Ovary (tissue), 3 donors: ENCODE results near the gene RTP3.

Source experiments
- CTCF ChIP-seq, 3 donors: fragments of 450-650 bp in 2 of 3; fragments of 200-600 bp in 1 of 3; IDR thresholded peaks; one replicate each; pipeline versions ENCODE4 v1.5.1 to v1.8.0; 2016 to 2022; ENCODE audit warnings: antibody characterized with exemption in 3 of 3, mild to moderate bottlenecking in 1 of 3
- EP300 ChIP-seq: sonication (generic); formaldehyde crosslinking; IDR thresholded peaks from one replicate; pipeline ENCODE4 v1.6.1; 2017; ENCODE audit warnings: antibody characterized with exemption
- POLR2A ChIP-seq: fragments of 450-650 bp; IDR thresholded peaks from one replicate; pipeline ENCODE4 v1.6.1; 2017; ENCODE audit warnings: antibody characterized with exemption, mild to moderate bottlenecking, moderate library complexity
- donor health status: DM: no; HTN: no; CAD: no.

GRCh38 chr3:46490338-46491084, 7.3 kb upstream of the RTP3 start:
- no peak for TF ChIP-seq POLR2A
- TF ChIP-seq CTCF (IDR thresholded peaks at IDR 0.05) = no peak
- TF ChIP-seq EP300 = no peak
